HG02840 (cell line): Measurements from ENCODE around the gene GJC2.
"Not testable (repeated sequence)": the region's sequence is repeated elsewhere in the genome, so short reads cannot be mapped to it uniquely, and the experiment has no call there.

Source experiments
- ATAC-seq: cut with Tn5 transposase; IDR thresholded peaks from one replicate; pipeline ENCODE4 v1.9.1; 2021; ENCODE audit warnings: mild to moderate bottlenecking, moderate library complexity, moderate number of reproducible peaks; ENCODE audit not compliant: unreplicated experiment, low FRiP score

GJC2 gene

DNA sequence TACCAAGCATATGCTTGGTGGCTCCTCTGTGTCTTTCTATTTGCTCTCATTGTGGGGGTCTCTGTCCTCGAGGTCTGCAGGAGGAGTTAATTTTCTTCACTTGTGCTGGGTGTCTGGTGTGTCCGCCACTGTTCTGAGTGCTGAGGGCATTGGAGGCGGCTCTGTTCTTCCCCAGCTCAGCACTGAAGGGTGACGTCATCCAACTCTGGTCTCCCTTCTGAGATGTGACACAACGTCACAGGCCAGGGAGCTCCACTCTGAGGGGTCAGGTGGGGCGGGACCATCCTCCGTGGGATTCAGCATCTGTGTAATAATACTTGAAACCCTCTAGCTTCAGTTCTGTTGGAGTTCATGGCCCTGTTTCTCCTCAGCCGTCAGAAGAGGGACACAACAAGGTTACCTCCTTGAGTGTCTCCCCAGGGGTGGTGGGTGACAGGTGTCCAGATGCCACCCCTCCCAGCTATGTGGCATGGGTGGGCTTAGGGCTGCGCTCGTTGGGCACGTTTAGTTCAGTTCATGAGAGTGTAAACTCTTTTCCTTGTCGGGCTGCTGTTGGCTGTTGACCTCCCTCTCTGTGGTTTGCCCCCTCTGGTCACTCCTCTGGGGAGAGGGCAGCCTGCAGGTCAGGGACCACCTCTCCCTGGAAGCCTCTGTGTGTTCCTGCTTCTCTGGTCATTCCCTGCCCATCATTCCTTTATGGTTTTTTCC is 19.0 kb downstream of the GJC2 start:
- ATAC-seq = no peak

DNA sequence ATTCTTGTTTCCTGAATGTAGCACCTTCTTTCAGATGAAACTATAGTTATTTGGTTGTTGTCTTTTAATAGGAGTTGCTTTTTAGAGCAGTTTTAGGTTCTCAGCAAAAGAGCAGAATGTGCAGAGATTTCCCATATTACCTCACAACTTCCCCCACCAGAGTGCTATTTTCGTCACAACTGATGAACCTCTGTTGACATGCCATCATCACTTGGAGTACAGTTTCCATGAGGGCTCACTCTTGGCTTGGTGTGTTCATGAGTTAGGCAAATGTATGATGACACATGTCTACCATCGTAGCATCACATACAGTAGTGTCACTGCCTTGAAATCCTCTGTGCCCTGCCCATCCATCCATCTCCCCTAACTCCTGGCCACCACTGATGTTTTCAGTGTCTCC is 19.6 kb downstream of the GJC2 start:
- ATAC-seq = no peak

DNA sequence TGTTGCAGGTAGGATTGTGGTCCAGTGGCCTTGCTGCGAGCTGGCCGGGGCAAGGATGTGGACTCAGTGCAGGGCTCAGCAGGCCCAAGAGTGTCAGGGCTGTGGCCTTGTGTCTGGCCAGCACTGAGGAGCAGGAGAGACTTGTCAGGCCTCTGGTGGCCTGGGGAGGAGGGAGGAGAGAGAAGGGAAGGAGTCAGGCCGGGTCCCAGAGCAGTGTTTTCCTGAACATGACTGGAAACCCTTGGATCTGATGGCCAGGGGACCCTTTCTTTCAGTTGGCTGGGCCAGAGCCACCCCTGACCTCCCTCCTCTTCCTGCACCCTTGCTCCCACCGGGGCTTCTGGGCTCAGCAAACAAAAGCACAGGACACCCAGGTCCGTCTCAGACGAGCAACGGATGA is 20.9 kb downstream of the GJC2 start:
- no peak for ATAC-seq

DNA sequence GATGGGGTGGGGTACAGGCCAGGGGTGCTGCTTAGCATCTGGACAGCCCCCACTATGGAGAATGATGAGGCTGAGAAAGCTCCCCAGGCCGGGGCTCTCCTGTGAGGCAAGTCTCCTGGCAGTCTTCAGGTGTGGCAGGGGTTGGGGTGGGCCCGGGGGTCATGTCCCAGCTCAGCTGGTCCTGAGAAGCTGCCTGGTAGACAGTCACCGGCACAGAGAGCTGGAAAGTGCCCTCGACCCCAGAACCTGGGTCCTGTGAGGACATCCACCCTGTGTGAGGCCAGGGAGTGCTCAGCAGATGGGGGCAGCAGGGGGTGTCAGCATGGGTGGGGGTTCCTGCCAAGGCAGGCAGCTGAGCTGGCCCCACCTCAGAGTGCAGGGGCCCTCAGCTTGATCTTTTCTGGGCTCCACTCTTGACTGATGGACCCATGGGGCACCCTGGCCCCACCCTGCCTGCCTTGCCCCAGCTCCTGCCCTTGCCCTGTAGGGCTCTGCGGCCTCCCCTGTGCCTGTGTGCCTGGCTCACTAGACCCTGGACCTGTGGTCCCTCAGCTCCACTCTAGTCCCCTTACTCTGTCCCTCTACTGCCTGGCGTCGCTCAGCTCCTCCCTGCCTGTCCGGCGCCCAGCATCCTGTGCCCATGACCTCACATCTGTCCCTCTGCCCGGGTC is 21.6 kb downstream of the GJC2 start:
- ATAC-seq = no peak

DNA sequence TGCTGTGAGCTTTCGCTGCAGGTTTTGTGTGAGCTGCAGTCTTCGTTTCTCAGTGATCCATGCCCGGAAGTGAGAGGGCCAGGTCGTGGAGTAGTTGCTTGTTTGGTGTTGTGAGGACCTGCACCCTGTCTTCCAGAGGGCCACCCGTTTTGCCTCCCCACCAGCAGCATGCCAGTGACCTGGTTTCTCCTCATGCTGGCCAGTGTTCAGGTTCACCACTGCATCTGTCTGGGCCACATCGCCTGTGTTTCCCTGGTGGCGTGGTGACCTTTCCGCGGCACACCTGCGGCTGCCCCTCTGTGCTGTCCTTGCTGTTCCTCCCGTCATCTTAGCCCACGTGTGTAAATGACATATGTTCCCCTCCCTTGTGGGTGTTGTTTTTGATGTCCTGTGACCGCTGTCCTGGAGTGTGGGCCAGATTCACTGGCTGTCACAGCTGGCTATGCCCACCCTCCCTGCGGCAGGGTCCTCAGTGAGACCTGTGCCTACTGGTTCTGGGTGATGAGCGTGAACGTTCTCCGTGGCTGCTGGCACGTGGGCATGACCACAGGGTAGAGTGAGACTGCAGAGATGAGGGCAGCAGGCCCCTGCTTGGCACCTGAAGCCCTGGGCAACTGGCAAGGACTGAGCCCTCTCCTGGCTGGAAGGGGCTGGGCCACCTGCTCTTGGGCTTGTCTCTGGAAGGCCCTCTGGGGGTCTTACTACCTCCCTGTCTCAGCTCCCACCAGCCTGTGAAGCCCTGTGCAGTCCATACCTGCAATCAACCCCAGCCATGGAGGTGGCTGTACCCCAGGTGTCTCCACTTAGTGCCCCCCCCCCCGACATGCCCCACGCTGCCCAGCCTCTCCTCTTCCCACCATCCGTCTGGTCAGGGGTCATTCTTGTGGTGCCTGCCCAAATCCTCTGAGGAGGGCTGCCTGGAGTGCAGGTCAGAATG is 23.1 kb downstream of the GJC2 start:
- ATAC-seq = no peak

DNA sequence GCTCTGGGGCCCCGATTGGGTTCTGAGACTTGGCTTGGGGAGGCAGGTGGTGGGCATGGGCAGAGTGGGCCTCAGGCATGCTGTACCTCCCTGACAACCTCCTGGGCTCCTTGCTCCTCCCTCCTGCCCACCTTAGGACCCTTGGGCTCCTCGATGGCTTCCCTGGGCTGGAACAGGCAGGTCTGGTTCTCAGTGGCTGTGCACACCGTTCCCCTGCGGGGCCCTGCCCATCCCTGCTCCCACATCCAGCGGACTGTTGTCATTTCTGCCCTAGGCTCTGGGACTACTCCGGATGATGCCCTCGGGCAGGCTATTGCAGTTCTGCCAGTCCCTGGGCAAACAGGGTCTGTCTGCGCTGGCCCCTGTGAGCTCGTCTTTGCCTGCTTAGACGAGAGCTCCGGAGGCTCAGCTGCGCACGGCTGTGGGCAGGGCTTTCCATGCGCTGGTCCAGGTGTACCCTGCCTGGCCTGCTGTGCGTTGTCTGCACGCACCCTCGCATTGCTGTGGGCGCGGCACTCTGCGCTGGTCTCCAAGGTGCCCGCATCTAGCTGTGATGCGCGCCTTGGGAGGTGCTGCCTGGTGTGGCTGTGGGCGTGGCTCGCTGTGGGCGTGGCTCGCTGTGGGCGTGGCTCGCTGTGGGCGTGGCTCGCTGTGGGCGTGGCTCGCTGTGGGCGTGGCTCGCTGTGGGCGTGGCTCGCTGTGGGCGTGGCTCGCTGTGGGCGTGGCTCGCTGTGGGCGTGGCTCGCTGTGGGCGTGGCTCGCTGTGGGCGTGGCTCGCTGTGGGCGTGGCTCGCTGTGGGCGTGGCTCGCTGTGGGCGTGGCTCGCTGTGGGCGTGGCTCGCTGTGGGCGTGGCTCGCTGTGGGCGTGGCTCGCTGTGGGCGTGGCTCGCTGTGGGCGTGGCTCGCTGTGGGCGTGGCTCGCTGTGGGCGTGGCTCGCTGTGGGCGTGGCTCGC is 24.1 kb downstream of the GJC2 start:
- ATAC-seq = not testable (repeated sequence)

DNA sequence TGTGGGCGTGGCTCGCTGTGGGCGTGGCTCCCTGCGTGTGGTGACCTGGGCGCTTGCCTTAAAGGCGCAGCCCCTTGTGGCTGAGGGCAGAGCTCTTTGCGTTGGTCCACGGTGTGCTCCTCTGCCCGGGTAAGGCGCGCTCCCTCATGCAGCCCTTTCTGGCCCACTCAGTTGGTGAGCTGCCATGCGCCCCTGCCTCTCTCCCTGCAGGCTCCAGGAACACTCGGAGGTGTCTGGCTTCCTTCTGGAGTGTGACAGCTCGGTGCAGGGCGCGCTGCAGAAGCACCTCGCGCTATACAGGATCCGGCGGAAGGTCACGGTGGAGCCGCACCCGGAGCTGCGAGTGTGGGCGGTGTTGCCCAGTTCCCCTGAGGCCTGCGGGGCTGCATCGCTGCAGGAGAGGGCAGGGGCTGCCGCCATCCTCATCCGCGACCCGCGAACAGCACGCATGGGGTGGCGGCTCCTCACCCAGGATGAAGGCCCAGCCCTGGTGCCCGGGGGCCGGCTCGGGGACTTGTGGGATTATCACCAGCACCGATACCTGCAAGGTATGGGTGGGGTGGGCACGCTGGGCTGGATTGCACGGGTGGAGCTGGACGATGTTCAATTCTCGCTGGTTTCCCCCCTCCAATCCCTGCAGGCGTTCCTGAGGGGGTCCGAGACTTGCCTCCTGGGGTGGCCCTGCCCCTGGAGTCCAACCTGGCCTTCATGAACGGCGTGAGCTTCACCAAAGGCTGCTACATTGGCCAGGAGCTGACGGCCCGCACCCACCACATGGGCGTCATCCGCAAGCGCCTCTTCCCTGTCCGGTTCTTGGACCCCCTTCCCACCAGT is 25.0 kb downstream of the GJC2 start:
- ATAC-seq = no peak

DNA sequence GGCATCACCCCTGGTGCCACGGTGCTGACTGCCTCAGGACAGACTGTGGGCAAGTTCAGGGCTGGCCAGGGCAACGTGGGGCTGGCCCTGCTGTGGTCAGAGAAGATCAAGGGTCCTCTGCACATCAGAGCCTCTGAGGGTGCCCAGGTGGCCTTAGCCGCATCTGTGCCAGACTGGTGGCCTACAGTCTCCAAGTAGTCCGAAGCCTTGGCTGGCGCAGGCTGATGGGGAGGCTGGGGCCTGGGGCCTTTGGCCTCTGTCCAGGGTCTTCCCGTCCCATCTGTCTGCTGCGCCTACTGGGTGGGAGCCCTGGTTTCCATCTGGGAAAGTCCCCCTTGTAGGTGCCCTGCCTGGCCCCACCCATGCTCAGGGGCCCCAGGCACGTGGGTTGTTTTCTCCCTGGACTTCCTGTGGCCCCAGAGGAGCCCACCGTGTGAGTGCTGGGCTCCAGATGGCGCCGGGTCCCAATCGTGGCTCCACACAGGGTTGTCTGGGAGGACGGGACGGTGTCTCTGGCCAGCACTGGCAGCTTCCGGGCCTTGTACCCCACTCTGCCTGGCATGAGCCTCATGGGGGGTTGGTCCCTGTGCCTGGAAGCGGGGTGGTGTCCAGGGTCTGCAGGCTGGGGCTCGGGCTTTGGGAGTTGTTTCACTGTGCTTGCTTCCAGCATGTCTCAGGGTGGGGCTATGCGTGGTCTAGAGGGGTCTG is 25.7 kb downstream of the GJC2 start:
- no peak for ATAC-seq

DNA sequence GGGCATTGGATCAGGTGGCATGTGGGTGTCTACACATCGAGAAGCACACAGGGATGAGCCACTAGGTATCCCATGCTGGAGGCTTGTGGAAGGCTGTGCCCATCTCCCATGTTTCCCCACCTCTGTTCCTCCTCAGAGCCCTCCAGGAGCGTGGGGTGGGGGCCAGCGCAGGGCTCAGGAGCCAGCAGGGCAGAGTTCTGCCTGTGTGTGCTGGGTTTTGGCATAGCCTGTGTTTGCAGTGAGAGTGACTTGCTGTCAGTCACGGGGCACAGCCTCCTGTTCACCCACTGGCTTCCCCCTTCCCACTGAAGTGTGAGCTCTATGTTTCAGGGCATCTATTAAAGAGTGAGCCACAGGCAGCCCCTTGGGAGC is 26.3 kb downstream of the GJC2 start:
- ATAC-seq = no peak

DNA sequence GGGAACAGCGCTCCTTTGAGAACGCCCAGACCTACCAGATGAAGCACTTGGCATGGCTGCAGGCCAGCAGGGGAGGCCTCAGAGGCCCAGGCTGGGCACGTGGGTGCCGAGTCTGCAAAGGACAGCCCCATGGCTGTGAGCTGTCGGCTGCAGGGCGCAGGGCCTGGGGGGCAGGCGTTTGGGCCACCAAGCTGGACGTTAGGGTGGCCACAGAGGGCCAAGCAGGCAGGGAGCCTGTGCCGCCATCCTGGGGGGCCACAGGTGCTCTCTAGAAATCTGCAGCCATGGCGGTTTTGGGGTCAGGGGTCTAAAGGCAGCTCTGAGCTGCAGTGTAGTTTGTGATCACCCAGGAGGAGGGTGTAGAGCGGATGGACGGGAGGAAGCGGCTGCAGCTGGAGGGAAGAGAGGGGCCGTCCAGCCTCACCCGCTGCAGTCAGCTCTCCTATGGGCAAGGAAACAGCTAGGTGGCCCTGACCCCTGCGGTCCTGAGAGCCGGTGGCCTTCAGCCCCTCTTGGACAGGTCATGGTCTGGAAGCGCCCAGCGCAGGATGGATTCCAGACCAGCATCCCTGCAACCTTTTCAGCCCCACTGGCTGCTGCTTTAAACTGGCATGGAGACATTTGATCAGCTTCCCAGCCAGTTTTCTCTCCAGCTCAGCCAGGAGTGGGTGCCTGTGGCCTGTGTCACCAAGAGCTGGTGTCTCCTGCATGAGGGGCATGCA is 26.9 kb downstream of the GJC2 start:
- ATAC-seq = no peak

DNA sequence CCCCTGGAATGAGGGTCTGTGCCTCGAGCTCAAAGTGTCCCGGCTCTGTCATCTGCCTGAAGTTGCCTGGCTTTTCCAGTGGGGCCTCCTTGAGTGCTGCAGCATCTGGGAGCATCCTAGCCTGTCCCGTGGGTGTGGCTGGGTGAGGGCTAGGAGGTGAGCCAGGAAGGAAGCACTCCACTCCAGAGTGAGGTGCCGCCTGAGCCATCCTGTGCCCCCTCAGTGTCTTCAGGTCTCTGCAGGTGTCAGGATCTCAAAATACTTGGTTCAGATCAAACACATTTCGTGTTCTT is 27.4 kb downstream of the GJC2 start:
- no peak for ATAC-seq

DNA sequence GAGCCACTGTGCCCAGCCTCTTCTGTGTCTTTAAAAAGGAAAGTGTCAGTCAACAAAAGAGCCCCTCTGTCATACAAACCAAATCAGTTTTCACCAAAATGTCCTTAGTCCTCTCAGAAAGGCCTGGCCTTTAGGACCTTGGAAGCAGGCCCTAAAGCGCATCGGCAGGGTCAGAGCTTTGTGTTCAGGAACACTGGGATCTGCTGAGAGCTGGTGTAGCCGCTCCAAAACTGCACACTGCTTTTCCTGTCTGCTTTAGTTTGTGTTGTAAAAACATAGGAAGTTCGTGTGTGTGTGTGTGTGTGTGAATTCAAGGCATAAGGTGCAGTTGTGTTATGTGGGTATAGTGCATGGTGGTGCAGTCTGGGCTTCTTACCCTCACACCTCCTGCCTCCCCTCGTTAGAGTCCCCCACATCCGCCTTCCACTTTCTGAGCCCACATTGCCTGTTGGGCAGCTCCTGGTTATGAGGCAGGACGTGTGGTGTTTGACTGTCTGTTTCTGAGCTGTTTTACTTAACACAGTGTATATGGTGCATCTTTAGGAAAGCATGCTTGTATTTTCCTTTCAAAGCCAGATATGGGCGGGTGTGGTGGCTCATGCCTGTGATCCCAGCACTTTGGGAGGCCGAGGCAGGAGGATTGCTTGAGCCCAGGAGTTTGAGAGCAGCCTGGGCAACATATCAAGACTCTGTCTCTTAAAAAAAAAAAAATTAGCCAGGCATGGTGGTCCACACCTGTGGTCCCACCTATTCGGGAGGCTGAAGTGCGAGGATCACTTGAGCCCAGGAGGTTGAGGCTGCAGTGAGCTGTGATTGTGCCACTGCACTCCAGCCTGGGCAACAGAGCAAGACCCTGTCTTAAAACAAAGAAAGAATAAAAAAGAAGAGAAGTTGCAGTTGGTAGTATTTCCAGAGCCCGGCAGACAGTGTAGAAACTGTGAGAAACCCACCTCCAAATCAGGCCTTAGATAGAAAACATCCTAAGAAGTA is 28.3 kb downstream of the GJC2 start:
- ATAC-seq = no peak

DNA sequence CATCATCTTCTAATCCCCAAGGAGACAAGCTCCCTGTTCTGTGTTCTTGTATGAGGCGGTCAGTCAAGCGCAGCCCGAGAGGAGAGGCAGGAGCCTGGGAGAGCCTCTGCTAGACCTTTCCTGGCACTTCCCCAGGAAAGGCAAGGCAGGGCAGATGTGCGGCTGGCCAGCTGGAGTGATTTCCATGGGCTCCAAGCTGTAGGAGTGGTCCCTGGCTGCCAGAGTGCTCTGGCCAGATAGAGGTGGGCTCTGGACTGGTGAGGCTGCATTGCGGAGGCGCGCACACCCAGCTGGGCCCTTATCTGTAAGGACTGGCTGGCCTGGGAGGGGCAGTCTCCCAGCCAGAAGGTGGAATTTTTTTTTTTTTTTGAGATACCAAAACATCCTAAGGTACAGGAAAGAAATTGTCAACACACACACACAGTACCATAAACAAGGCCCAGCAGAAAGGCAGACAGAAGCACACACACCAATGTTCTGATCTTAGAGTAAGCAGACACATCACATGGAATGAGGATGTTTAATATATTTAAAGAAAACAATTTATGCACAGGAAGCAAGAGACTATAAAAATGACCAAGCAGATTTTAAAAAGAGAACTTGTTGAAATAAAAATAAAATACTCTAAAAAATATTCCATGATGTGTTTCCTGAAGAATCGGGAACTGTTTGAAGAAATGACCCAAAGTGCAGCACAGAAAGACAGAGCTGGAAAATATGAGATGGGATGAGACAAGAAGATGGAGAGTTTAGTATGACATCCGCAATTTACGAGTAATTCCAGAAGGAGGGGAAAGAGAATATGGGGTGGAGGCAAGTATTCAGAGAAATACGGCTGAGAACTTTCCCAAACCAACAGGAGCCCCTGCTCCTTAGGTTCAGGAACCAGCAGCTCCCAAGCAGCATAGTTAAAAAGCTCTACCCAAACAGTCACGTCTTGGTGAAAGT is 29.3 kb downstream of the GJC2 start:
- ATAC-seq = no peak

DNA sequence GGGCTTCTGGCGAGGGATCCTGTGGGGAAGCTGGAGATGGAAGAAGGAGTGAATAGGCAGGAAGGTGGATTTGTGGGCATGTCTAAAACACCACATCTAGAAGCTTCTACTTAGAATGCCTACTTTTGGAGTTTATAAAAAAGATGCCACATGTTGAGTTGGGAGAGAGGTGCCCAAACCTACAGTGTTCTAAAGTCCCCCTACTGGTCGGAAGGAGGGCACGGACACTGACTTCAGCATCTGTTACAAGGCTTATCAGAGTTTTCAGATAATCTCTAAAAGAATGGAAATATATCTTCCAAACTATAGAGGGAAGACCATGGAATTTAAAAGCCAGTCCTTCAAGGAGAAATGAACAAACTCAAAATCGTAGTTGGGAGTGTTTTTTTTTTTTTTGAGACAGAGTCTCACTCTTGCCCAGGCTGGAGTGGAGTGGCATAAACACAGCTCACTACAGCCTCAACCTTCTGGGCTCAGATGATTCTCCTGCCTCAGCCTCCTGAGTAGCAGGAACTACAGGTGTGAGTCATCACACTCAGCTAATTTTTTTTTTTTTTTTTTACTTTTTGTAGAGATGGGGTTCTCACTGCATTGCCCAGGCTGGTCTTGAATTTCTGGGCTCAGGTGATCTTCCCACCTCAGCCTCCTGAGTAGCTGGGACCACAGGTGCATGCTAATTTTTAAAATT is 30.7 kb downstream of the GJC2 start:
- no peak for ATAC-seq

DNA sequence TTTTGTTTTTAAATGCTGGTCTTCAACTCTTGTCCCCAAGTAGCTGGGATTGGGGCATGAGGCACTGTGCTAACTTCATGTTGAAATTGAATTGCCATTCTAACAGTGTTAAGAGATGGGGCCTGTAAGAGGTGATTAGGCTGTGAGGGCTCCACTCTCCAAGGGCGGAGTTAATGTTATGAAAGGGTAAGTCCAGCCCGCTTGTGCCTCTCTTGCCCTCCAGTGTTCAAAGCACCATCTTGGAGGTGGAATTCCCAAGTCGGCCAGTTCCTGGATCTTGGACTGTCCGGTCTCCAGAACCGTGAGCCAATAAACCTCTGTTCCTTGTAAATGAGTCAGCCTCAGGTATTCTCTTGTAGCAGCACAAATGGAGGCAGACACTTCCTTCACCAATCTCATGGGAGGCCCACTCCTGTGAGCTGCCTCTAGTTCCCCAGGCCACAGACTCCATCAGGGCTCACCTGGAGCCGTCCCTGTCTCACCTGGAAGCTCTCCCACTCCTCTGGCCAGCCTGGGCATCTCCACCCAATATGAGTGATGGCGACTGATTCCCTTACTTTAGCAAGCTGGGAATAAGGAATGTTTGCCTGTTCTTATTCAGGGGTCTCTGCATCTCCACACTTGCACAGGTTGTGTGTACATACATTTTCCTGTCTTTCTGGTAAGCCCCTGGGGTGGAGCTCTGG is 31.4 kb downstream of the GJC2 start:
- ATAC-seq = no peak
